OCI-LY3 (cell line): Measurements from ENCODE around the gene CD248.

Source experiments
- H2AFZ ChIP-seq: fragments of 200-600, 300-600 bp; shearing (Covaris generic); 2 replicates; pipeline ENCODE4 v1.6.0; 2014; ENCODE audit warnings: antibody characterized with exemption, low read depth, low read length
- H3K27ac ChIP-seq: fragments of 200-600, 300-600 bp; sonication (generic); 2 replicates; pipeline ENCODE4 v1.5.1; 2014; ENCODE audit warnings: mild to moderate bottlenecking, low read length, moderate library complexity, mixed read lengths
- H3K27me3 ChIP-seq: fragments of 200-600, 300-600 bp; sonication (generic); 2 replicates; pipeline ENCODE4 v1.6.1; 2014; ENCODE audit warnings: low read depth, low read length, mixed read lengths
- H3K36me3 ChIP-seq: fragments of 200-600, 300-600 bp; sonication (generic); replicated peaks from 2 replicates; pipeline ENCODE3; 2014; ENCODE audit warnings: low read depth, low read length, mixed read lengths
- H3K4me1 ChIP-seq: fragments of 300-600, 200-600 bp; sonication (generic); 2 replicates; pipeline ENCODE4 v1.6.1; 2014; ENCODE audit warnings: low read length, mixed read lengths
- H3K4me2 ChIP-seq: fragments of 200-600, 300-600 bp; sonication (generic); 2 replicates; pipeline ENCODE4 v1.6.1; 2014; ENCODE audit warnings: low read length, mixed read lengths
- H3K4me3 ChIP-seq: fragments of 300-600, 200-600 bp; sonication (generic); 2 replicates; pipeline ENCODE4 v1.5.1; 2014; ENCODE audit warnings: antibody characterized with exemption, mild to moderate bottlenecking, low read length, moderate library complexity
- H3K79me2 ChIP-seq: fragments of 300-600, 200-600 bp; shearing (Covaris generic); 2 replicates; pipeline ENCODE4 v1.6.1; 2014; ENCODE audit warnings: mild to moderate bottlenecking, low read length, mixed read lengths
- H3K9ac ChIP-seq: fragments of 300-600, 200-600 bp; shearing (Covaris generic); 2 replicates; pipeline ENCODE4 v1.6.0; 2014; ENCODE audit warnings: mild to moderate bottlenecking, low read length, moderate library complexity
- H3K9me3 ChIP-seq: fragments of 200-600, 300-600 bp; shearing (Covaris generic); 2 replicates; pipeline ENCODE4 v1.6.1; 2014; ENCODE audit warnings: low read length, mixed read lengths; ENCODE audit not compliant: insufficient read depth
- H4K20me1 ChIP-seq: fragments of 200-600, 300-600 bp; sonication (generic); 2 replicates; pipeline ENCODE4 v1.6.1; 2016; ENCODE audit warnings: low read length, mixed read lengths; ENCODE audit not compliant: insufficient read depth
- EZH2phosphoT487 ChIP-seq: fragments of 200-600 bp; shearing (Covaris generic); IDR thresholded peaks from 2 replicates; pipeline ENCODE4 v1.6.1; 2018; ENCODE audit warnings: antibody characterized with exemption, mixed run types, low read depth
- TF ChIP-seq, protein P1 (sequence below): fragments of 200-600, 300-600 bp; sonication (generic); IDR thresholded peaks from 2 replicates; pipeline ENCODE4 v1.5.1; 2014; ENCODE audit warnings: antibody characterized with exemption, low read length, low read depth

The CD248 gene

DNA sequence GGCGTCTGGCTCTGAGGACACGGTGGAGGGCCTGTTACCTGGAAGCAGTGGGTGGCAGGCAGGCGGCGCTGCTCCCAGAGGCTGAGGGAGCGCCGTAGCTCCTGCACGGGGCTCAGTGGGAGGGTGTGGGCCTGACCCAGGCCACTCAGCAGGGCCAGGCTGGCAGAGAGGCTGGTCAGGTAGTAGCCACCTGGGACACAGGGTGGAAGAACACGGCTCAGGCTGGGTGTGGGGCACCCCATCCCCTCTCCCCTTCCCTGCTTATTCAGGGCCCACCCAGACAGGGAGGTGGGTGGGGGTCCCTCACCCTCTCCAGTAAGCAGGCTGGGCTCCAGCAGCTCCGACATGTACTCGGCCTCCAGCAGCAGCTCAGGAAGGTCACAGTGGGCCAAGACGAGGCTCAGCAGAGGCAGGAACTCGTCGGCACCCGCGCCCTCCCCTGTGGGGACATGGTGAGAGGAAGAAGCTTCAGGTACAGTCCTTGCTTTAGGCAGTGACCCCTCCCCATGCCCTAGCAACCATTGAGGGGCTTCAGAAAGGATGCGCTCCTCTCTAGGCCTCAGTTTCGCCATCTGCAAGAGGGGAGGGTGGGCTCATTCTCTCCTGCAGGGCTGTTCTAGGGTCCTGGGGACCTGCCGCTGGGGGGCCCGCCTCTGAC, 16.5 kb upstream of the CD248 start:
- Histone ChIP-seq H3K4me2 (no peak overlapping the region), H3K4me1 (peaks cover 6% of the 10 kb centered on the region), H3K36me3 (peaks cover 7% of the 10 kb centered on the region), H3K9me3 (no peaks in the 10 kb centered on the region), H3K27me3 (no peaks in the 10 kb centered on the region), H3K4me3 (no peak overlapping the region), H3K79me2 (no peaks in the 10 kb centered on the region), H3K27ac (no peak overlapping the region), H4K20me1 (no peaks in the 10 kb centered on the region), H3K9ac (no peak overlapping the region), H2AFZ (no peak overlapping the region)
- TF ChIP-seq, protein P1, sequence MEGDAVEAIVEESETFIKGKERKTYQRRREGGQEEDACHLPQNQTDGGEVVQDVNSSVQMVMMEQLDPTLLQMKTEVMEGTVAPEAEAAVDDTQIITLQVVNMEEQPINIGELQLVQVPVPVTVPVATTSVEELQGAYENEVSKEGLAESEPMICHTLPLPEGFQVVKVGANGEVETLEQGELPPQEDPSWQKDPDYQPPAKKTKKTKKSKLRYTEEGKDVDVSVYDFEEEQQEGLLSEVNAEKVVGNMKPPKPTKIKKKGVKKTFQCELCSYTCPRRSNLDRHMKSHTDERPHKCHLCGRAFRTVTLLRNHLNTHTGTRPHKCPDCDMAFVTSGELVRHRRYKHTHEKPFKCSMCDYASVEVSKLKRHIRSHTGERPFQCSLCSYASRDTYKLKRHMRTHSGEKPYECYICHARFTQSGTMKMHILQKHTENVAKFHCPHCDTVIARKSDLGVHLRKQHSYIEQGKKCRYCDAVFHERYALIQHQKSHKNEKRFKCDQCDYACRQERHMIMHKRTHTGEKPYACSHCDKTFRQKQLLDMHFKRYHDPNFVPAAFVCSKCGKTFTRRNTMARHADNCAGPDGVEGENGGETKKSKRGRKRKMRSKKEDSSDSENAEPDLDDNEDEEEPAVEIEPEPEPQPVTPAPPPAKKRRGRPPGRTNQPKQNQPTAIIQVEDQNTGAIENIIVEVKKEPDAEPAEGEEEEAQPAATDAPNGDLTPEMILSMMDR: no peak
- no peak for TF ChIP-seq EZH2phosphoT487

DNA sequence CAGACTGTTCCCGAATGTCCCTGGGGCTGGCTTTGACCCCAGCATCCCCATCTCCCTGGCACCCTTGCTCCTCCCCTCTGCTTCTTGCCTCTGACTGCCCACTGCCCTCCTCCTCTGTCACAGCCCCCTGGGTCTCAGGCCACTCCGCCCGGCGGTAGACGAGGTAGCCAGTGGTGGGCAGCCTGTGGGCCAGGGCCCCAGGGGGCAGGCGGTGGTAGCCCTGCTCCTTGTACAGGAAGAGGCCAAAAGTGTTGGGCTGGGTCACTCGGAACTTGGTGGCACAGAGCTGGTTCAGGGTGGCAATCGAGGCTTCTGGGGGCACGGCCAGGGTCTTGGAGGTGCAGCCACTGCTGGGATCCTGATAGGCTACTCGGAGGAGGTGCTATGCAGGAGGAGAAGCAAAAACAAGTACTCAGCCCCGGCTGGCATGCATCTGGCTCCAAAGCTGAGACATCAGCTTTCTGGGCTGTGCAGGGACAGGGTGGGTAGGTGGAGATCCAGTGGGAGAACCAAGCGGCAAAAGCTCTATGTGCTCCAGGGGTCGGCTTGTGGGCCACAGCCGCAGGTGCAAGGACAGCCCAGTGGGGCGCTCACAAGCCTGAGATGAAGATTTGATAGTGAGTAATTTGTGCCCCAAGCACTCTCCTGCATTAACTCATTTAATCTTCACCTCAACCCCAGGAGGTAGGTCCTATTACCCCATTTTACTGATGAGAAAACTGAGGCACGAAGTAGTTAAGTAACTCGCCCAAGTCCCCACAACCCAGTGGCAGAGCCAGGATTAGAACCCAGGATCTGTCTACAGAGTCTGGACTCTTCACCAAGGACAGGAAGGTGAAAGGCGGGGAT, 15.8 kb upstream of the CD248 start:
- no peak overlapping the region for H2AFZ ChIP-seq
- peaks cover 11% of the 10 kb centered on the region for H3K4me1 ChIP-seq
- peaks cover 5% of the 10 kb centered on the region for H3K36me3 ChIP-seq
- H3K27me3 ChIP-seq: no peaks in the 10 kb centered on the region
- H3K9me3 ChIP-seq: no peaks in the 10 kb centered on the region
- no peaks in the 10 kb centered on the region for H4K20me1 ChIP-seq
- no peak overlapping the region for H3K27ac ChIP-seq
- H3K79me2 ChIP-seq: no peaks in the 10 kb centered on the region
- H3K9ac ChIP-seq: no peak overlapping the region
- H3K4me2 ChIP-seq: no peak overlapping the region
- TF ChIP-seq EZH2phosphoT487: no peak
- TF ChIP-seq, protein P1: no peak
- H3K4me3 ChIP-seq: no peak overlapping the region

GRCh38 chr11:66331542-66332370, 14.9 kb upstream of the CD248 start:
- Histone ChIP-seq H3K4me3 (no peak overlapping the region), H3K4me2 (no peak overlapping the region), H4K20me1 (no peaks in the 10 kb centered on the region), H3K27ac (no peak overlapping the region), H2AFZ (no peak overlapping the region), H3K27me3 (no peaks in the 10 kb centered on the region), H3K9me3 (no peaks in the 10 kb centered on the region), H3K9ac (no peak overlapping the region), H3K4me1 (peaks cover 11% of the 10 kb centered on the region), H3K36me3 (no peaks in the 10 kb centered on the region), H3K79me2 (no peaks in the 10 kb centered on the region)
- no peak for TF ChIP-seq EZH2phosphoT487
- TF ChIP-seq, protein P1: no peak

- Histone ChIP-seq H3K4me1 (peaks cover 11% of the 10 kb centered on the region), H3K27me3 (no peaks in the 10 kb centered on the region), H3K9ac (no peak overlapping the region), H3K9me3 (no peaks in the 10 kb centered on the region), H2AFZ (no peak overlapping the region), H3K27ac (no peak overlapping the region), H3K4me3 (no peak overlapping the region), H3K4me2 (no peak overlapping the region), H4K20me1 (no peaks in the 10 kb centered on the region), H3K79me2 (no peaks in the 10 kb centered on the region), H3K36me3 (no peaks in the 10 kb centered on the region)
- TF ChIP-seq, protein P1: no peak
- TF ChIP-seq EZH2phosphoT487: no peak
These were observed 14.1 kb upstream of the CD248 start for GRCh38 chr11:66330931-66331330.
